Stimulated activated CD8-positive, alpha-beta memory T cell treated with anti-CD3 and anti-CD28 coated beads, Interleukin-15, amount 100 ng/mL, for 24 hours (primary cell): Measurements from ENCODE around the gene COL5A3.

Experiments
- DNase-seq: peaks from one replicate; pipeline ENCODE4 v3.0.0-alpha.2; 2020; ENCODE audit warnings: low read depth

The COL5A3 gene

DNA sequence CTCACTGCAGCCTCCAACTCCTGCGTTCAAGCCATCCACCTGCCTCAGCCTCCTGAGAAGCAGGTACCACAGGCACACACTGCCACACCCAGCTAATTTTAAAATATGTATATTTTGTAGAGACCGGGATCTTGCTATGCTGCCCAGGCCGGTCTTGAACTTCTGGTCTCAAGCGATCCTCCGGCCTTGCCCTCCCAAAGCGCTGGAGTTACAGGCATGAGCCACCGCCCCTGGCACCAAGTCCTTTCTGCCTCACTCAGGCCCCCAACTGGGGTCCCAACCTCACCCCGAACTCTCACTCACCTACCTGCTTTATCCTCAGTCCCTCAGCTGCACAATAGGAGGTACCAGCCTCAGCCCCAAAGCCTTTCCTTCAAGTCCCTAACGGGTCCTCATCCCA is 635 bp upstream of the COL5A3 start:
- DNase-seq: no peak

DNA sequence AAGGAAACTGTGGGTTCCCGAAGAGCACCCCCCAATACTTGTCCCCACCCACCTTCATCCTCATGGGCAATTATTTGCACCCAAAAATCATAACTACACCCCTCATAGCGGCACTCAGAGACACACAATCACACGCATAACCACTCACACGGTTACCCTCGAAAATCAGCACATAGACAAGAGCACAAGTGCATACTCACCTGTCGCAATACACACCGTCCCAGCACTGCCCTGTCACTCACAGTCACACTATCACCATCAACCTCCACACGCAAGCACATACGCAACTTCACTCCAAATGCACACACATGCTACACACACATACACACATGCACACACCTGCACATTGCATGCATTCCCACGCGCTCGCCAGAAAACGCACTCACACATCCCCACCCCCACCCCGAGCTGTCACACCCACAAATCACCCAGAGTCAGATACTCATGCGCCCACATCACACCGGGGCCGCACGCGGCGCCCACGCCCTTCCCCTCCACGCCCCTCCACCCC is 535 bp downstream of the COL5A3 start:
- DNase-seq: no peak

DNA sequence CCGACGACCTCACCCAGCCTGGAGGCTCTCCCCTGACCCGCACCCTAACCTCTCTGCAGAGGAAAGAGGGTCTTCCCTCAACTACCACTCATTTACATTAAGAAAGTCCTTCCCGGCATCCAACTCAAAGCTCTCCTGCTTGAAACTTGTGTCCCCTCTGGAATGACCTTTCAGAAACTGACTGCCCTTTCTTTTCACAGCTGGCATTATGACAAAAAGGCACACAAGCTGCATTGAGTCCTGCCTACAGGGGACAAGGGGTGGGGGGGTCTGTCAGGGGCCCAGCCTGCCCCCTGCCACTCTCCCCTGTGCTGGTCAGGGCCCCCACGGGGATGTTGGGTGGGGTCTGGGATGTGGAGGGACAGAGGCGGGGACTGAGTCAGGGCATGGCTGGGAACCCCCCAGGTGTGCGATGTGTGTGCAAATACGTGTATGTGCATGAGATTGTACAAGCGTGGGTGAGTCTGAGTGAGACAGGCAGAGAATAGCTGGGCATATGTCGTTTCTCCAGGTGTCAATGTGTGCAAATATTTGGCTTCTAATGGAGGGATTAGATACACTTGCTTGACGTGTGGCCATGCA is 2.0 kb downstream of the COL5A3 start:
- no peak for DNase-seq

DNA sequence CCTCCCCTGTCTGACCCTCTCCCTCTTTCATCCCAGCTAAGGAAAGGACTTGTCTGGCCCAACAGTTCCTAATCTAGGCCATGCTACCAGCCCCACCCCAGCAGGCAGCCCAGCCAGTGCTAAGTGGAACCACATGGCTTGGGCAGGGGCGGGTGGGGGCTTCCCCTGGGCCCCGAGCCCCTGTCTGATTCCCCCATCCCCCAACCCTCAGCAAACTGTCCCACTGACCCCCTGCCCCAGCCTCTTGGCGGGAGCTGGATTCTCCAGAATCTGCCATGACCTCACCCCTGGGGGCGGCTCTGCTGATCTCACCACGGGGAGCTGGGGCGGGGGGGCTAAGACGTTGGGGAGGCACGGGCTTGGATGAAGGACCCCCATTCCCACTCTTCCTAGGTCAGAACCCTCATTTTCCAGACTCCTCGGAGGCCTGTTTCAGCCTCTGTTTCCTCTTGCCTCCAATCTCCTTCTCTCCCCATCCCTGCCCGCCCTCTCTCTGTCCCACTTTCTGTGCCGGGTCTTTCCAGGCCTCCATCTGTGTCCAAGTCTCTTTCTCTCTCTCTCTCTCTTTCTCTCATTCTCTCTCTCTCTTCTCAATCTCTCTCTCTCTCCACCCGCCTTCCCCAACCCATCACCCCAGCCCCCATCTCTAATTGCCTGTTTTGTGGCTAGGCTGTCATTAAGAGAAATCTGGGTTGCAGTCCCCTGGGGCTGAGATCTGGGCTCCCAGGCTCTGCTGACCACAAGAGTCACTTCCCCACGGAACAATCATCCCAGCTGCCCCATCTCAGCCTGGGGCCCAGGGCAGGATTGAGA is 2.7 kb downstream of the COL5A3 start:
- no peak for DNase-seq

DNA sequence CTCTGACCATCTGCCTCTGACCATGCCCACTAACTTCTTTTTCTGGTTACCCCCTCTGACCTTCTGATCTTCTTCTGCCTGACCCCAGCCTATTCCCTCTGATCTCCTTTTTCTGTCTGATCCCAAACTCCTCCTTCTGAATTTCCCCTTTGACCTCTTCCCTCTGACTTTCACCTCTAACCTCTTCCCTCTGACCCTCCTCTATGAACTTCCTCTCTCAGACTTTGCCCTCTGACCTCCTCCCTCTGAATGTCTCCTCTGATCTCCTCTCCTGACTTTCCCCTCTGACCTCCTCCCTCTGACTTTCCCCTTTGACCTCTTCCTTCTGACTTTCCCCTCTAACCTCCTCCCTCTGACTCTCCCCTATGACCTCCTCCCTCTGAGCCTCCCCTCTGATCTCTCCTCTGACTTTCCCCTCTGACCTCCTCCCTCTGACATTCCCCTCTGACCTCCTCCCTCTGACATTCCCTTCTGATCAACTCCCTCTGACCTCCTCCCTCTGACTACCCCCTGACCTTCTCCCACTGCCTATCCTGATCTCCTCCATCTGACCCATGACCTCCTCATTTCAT is 3.5 kb downstream of the COL5A3 start:
- no peak for DNase-seq

DNA sequence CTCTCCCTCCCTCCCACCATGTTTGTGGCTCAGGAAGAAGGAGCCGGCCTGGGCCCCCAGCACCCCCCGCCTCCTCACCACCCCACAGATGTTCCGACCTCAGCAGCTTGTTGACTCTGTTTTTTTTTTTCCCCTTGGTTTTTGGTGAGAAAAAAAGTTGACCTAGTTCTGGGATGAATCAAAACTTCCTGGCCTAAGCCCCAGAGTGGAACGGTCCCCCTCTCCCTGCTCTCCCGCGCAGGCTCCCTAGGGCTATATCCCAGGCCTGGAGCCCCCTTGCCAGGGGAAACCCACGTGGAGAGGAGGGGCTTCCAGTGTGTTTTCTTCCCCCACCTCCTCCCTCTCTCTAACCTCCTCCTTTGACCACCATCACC is 4.0 kb downstream of the COL5A3 start:
- DNase-seq: no peak

DNA sequence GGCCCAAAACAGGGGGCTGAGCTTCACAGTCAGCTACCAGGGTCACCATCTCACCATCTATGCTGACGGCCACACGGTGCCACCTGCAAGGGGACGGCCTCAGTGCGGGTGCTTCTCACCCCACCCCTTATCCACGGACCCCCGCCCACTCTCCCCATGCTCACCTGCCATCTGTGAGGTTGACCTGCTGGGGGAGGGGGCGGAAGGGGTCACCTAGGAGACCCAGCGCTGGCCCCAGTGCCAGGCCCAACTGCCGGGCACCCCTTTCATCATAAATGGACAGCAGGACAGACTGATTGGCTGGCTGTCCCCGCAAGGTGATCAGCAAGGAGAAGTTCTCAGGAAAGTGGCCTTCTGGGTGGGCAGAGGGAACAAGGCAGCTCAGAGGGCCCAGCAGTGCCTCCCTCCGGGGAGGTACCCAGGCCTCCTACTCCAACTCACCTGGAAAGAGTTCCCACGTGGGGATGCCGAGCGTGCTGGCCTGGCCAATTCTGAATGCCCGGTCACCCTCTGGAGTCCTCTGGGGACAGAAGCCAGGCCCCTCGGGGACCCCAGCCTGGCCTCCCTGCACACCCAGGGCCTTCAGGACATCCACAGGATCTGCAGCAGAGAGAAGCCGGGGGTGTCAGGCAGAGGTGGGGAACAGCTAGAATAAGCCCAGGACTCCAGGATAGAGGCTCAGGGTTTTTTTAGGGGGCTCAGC is 4.5 kb downstream of the COL5A3 start:
- no peak for DNase-seq

DNA sequence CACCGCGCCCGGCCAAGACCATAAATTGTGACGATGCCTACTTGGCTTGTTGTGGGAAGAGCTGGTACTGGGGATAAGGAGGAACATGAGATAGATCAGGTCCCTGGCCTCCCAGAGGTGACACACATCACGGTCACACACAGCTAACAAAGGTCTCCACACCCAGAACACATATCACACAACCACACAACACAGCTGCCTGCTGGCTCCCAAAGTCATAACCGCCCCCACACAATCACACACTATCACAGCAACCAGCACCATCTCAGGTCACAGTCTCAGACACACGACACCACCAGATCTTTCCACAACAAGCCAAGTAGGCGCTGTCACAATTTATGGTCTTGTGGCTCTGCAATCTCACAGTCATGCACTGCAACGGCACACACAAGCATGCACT is 5.7 kb downstream of the COL5A3 start:
- DNase-seq: no peak

DNA sequence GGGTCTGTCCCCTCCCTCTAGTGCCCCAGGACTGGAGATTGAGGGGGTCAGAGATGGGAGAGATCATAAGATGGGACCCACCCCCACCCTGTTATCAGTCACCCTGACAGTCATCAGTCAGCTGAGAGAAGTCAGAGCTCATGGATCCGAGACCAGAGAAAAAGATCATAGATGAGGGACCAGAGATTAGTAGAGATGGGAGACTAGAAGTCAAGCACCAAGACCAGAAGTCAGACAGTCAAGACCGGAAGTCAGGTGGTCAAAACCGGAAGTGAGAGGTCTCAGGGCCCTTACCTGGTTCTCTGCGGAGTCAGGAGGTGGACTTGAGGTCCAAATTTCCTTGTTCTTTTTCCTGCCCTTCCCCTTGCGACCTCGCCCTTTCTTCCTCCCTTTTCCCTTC is 7.0 kb downstream of the COL5A3 start:
- no peak for DNase-seq

DNA sequence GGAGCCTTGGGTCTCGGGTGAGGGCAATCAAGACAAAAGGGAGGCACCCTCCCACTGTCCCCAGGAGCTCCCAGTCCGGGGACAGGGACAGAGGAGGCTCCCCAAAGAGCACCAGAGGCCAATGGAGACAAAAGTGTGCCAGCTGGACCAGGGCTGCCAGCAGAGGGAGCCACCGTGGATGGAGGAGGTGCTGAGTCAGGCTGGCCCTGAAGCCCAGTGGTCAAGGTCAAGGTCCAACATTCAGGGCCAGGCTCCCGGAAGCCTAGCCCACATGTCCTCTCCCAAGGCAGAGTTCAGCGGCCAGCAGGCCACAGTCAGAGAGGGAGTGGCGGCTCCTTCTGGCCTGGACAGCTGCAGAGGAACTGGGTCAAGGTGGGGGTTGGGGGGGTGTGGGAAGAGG is 8.4 kb downstream of the COL5A3 start:
- no peak for DNase-seq

DNA sequence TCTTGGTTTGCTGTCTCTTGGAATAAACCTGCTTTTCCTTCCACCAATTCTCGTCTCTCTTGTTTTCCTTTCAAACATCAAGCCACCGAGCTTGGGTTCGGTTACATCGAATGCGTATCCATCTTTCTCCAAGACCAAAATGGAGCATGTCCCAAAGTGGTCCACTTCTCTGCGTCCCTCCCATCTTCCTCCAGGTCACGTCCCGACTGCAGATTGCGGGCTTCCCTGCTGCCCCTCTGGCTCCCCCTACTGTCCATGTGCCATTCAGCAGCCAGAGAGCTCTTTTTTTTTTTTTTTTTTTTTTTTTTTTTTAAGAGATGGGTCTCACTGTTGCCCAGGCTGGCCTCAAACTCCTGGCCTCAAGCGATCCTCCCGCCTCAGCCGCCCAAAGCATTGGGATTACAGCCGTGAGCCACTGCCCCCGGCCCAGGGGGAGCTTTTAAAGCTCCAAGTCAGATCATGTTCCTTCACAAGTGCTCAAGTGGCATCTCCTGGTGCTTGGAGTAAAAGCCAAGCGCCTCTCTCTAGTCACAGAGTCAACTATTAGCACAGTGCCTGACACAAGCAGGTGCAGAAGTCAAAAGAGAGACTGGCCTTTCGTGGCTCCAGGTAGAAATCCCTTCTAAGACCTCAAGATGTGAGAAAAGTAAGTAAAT is 10.0 kb downstream of the COL5A3 start:
- DNase-seq: peak; percentile 26

DNA sequence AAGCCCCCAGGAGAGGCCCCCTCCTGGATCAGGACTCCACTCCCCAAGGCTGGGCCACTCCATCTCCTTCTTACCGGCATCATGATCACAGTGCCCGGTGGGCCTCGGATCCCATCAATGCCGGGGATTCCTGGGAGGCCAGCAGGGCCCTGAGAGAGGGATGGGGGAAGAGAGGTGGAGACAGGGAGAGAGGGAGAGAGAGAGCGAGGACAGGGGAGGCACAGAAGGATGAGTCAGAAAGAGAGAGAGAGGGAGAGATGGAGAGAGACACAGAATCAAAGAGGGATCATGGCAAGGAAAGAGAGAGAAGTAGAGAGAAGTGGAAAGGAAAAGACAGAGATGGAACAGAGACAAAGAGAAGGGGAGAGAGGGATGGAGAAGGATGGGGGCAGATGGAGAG is 13.8 kb downstream of the COL5A3 start:
- DNase-seq: no peak

DNA sequence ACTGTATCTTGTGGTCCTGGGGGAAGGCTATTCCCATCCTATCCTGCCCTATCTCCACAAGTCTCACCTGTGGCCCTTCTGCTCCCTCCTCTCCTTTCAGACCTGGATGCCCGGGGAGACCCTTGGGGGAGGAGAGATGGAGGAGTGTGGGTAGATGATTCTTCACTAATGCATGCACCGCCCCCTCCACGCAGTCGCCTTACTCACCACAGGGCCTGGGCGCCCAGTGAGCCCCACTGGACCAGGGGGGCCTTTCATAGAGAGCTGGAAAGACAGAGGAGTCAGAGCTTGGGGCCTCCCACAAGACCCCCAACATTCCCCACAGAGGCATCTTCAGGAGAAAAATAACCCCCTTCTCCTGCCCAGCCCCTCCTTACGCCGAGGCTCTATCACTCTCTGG is 14.3 kb downstream of the COL5A3 start:
- DNase-seq: no peak

DNA sequence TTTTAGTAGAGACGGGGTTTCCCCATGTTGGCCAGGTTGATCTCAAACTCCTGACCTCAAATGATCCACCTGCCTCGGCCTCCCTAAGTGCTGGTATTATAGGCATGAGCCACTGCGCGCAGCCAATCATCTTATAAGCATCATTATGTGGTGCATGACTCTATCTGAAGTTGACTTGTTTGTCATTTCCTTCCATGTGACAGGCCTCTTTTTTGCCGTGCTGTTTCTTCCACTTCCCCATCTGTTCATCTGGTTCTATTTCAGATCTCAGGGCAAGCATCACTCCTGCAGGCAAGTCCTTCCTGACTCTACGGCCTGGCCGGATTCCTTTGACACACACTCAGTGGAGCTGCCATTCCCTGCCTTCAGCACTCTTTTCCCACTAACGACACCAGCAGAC is 15.2 kb downstream of the COL5A3 start:
- DNase-seq: no peak

DNA sequence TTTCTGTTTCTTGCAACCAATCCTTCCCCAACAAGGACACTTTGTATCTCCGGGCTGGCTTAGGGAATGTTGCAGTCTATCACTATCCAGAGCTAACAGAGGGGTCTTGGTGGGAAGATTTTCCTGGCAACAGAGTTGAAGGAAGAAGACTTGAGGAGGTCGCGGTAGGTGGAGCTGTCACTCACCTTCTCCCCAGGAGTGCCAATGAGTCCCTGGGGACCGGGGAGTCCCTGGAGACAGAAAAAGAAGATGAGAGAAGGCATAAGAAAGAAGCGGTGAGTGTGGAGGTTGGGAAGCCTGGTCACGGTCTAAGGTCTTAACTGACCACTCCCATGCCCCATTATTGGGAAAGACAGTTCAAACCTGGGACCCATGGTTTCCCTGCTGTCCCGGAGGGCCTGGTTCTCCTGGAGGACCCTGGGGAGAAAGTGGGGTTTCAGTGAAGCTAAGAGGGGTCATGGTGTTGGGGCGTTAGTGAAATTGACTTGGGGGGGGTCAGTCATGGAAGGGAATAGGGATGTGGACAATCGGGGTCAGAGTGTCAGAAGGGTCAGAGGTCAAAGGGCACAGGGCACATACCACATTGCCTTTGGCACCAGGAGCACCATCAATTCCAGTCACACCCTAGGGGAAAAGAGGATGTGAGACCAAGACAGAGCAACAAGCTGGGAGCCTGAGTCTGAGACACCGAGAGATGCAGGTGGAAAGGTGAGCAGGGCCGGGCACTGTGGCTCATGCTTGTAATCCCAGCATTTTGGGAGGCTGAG is 18.7 kb downstream of the COL5A3 start:
- DNase-seq: no peak

DNA sequence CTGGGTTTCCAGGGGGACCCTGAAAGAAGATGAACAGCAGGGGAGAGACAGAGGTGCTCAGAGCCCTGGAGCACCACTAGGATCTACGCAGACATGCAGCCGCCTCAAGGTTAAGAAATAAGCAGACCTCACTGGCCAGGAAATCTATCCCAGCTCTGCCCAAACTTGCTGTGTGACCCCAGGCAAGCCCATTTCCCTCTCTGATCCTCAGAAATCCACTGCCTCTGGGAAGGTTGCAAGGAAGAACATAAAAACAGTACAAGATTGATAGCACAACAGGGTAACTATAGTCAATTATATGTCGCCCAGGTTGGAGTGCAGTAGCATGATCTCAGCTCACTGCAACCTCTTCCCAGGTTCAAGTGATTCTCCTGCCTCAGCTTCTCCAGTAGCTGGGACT is 20.8 kb downstream of the COL5A3 start:
- no peak for DNase-seq

DNA sequence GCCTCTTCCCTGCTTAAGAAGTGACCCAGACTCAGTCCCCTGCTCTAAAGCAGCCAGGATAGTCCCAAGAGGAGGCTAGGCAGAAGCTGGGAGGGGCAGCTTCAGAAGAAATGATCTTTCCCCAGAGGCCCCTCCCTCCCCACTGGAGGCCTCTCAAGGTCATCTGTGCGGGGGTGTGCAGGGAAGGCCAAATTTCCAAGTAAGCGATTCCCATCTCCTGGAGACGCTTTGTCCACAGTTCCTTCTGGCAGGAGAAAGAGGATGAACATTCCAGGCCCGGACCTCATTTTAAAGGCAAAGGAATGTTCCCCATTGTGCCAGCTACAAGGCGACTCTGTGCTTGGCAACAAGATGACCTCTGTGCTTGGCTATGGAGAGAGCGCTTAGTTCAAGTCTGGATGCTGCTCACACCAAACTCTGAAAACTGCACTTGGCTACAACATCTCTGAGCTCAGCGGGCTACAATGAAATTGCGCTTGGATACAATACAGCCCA is 23.5 kb downstream of the COL5A3 start:
- no peak for DNase-seq

DNA sequence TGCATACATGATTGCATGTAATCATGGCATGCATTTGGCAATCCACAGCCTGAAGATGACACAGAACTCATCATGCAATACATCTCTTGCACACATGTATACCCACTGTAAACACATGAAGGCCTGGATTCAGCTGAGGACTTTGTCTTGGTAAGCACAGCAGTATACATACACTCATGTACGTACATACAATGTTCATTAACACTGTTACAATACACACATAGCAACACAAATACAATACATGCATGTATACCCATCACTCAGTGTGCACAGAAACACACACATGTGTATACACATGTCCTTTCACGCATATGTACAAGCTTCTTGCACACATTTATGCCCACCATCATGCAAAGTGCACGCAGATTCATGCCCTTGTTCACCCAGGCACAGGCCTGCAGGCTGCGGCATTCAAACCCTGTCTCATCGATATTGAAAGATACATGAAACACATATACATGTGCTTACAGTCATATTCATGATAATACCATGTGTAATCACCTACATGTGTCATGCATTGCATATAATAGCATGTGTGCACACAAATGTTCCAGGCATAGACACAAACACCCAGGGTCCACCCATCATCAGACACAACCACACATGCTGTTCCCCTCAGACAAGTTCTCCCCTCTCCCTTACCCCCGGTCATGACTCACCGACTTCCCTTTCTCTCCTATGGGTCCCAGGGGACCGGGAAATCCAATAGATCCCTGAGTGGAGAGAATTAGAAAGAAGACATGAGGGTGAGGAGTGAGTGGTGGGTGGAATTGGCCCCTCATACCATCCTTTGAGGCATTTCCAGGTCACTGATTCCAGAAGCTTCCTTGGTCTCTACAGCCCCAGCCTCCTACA is 28.7 kb downstream of the COL5A3 start:
- DNase-seq: no peak

DNA sequence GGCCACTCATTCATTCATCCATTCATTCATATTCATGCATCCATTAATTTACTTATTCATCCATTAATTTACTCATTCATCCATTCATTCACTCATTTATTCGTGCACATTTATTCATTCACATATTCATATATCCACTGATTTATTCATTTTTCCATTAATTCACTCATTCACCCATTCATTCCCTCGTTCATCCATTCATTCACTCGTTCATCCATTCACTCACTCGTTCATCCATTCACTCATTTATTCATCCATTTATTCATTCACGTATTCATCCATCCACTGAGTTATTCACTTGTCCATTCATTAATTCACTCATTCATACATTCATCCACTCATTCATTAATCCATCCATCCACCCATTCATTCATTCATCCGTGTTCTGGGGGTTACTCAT is 38.2 kb downstream of the COL5A3 start:
- DNase-seq: no peak

DNA sequence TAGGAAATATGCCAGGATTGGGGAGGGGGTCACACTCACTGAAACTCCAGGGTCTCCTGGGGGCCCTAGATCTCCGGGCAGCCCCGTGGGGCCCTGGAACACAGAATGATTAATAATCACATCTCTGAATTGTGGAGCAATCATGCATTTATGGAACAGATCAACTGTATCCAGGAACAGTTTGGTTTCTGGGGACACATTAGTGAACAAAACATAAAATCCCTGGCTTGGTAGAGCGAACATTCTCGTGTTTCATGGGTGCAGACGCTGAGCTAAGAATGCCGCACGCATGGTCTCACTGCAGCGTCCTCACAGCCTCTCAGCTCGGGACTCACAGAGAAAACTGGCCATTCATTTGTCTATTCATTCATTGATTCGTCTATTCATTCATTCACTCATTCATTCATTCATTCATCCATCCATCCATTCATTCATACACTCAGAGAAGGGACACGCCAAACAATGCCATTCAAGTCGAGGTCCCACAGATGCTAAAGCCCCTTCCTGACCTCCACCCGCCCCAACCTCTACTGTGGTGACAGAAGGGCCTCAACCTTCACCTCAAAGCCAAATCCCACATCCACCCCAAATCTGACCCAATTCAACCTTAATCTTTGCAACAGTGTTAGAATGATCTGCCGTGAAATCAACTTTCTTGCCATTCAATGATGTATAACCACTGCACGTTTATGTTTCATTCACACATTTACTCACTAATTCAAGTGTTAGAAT is 39.0 kb downstream of the COL5A3 start:
- no peak for DNase-seq
